Immature natural killer cell (primary cell): ENCODE data around the gene SLC12A3. TPM values are rescaled to one million over a fixed set of nuclear protein-coding genes. Genes with fewer than 3 reads are reported as not detected.

Experiments used
- DNase-seq, 3 donors: peaks; one replicate each; pipeline ENCODE4 v3.0.0; 2022; ENCODE audit warnings: mixed read lengths in 1 of 3
- H3K27ac Mint-ChIP-seq, 6 donors: one replicate each; pipeline ENCODE4 v1.8.0; 2020; ENCODE audit warnings: mixed read lengths in 6 of 6, mild to moderate bottlenecking in 5 of 6, inconsistent platforms in 4 of 6, moderate library complexity in 3 of 6
- H3K27me3 Mint-ChIP-seq, 3 donors: one replicate each; pipeline ENCODE4 v1.8.0; 2020 to 2021; ENCODE audit warnings: low read depth in 3 of 3, mild to moderate bottlenecking in 3 of 3, mixed read lengths in 3 of 3, moderate library complexity in 3 of 3, inconsistent platforms in 1 of 3
- H3K36me3 Mint-ChIP-seq, 3 donors: one replicate each; pipeline ENCODE4 v1.8.0; 2020; ENCODE audit warnings: mixed read lengths in 3 of 3, inconsistent platforms in 2 of 3, mild to moderate bottlenecking in 2 of 3
- H3K4me1 Mint-ChIP-seq, 2 donors: one replicate each; pipeline ENCODE4 v1.8.0; 2020; ENCODE audit warnings: inconsistent platforms in 2 of 2, mild to moderate bottlenecking in 2 of 2, mixed read lengths in 2 of 2, moderate library complexity in 1 of 2
- H3K4me3 Mint-ChIP-seq, 5 donors: one replicate each; pipeline ENCODE4 v1.8.0; 2020; ENCODE audit warnings: mild to moderate bottlenecking in 5 of 5, mixed read lengths in 5 of 5, inconsistent platforms in 3 of 5, moderate library complexity in 3 of 5
- H3K9me3 Mint-ChIP-seq, 6 donors: one replicate each; pipeline ENCODE4 v1.8.0; 2020; ENCODE audit warnings: mild to moderate bottlenecking in 6 of 6, mixed read lengths in 6 of 6, inconsistent platforms in 4 of 6, moderate library complexity in 3 of 6
- polyA plus RNA-seq, 3 donors: library from polyadenylated mRNA; unstranded; fragments of 300-500 nt; fragmentation: Illumina TruSeq; gene quantifications; one replicate each; pipeline ENCODE4 v1.2.3, GENCODE V29; 2021

SLC12A3 gene
- polyA plus RNA-seq, 3 donors from 2014 or later: 0.51 TPM; not detected in 2

GRCh38 chr16:56852401-56852730 is 12.6 kb upstream of the SLC12A3 start:
- H3K27ac Mint-ChIP-seq: no peak overlapping the region
- no peak for DNase-seq
- H3K36me3 Mint-ChIP-seq: no peaks in the 10 kb centered on the region
- H3K27me3 Mint-ChIP-seq: peaks cover 0 to 3% (median 2%) of the 10 kb centered on the region in 3 donors
- peaks cover 7 to 8% of the 10 kb centered on the region in 2 donors for H3K4me1 Mint-ChIP-seq
- H3K9me3 Mint-ChIP-seq: no peaks in the 10 kb centered on the region
- H3K4me3 Mint-ChIP-seq: no peak overlapping the region

DNA sequence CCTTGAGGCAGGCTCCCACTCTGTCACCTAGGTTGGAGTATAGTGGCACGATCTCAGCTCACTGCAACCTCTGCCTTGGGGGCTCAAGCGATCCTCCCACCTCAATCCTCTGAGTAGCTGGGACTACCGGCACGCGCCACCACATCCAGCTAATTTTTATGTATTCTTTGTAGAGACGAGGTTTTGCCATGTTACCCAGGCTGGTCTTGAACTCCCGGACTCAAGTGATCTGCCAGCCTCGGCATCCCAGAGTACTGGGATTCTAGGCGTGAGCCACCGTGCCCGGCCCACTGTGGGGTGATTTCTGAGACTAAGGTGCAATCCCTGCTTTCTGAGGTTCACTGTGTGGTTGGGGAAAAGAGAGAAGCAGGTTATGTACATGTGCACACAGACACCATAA is 12.0 kb upstream of the SLC12A3 start:
- H3K36me3 Mint-ChIP-seq: no peaks in the 10 kb centered on the region
- no peak for DNase-seq
- no peak overlapping the region for H3K27ac Mint-ChIP-seq
- peaks cover 0 to 3% (median 2%) of the 10 kb centered on the region in 3 donors for H3K27me3 Mint-ChIP-seq
- H3K4me1 Mint-ChIP-seq: peaks cover 2 to 4% of the 10 kb centered on the region in 2 donors
- no peaks in the 10 kb centered on the region for H3K9me3 Mint-ChIP-seq
- no peak overlapping the region for H3K4me3 Mint-ChIP-seq

DNA sequence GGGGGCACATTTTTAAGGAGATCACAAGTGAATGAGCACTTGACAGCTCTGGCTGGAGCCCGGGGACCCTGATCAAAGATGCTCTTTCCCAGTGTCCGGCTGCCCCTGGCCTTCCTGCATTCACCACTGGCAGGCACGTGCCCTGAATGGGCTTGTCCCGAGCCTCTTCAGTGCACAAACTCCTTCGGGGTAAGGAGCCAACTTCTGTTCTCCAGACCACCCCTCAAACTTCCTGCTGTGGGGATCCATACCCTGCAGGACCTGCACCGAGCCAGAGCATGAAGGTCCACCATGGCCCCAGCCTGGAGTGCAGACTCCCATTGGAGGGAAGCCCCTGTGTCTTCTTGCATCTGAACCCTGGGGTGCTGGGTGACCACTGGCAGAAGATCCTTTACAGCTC is 9.8 kb upstream of the SLC12A3 start:
- Mint-ChIP-seq H3K4me3 (no peak overlapping the region), H3K9me3 (peaks cover 0 to 1% (median 0%) of the 10 kb centered on the region in 6 donors), H3K27me3 (peaks cover 2 to 5% (median 2%) of the 10 kb centered on the region in 3 donors), H3K36me3 (no peaks in the 10 kb centered on the region), H3K4me1 (peaks cover 11 to 15% of the 10 kb centered on the region in 2 donors), H3K27ac (no peak overlapping the region)
- no peak for DNase-seq

- H3K4me1 Mint-ChIP-seq: peaks cover 19 to 22% of the 10 kb centered on the region in 2 donors
- no peak overlapping the region for H3K27ac Mint-ChIP-seq
- no peak for DNase-seq
- H3K36me3 Mint-ChIP-seq: no peaks in the 10 kb centered on the region
- peaks cover 0 to 1% (median 0%) of the 10 kb centered on the region in 6 donors for H3K9me3 Mint-ChIP-seq
- peaks cover 2 to 5% (median 2%) of the 10 kb centered on the region in 3 donors for H3K27me3 Mint-ChIP-seq
- no peak overlapping the region for H3K4me3 Mint-ChIP-seq
These were observed 9.1 kb upstream of the SLC12A3 start for GRCh38 chr16:56855946-56856345.

GRCh38 chr16:56856876-56857447 is 8.0 kb upstream of the SLC12A3 start:
- Mint-ChIP-seq H3K4me3 (no peak overlapping the region), H3K4me1 (peaks cover 29 to 32% of the 10 kb centered on the region in 2 donors), H3K27ac (no peak overlapping the region), H3K9me3 (peaks cover 0 to 1% (median 0%) of the 10 kb centered on the region in 6 donors), H3K36me3 (no peaks in the 10 kb centered on the region), H3K27me3 (peaks cover 2 to 5% (median 2%) of the 10 kb centered on the region in 3 donors)
- DNase-seq: no peak

- no peak for DNase-seq
- Mint-ChIP-seq H3K36me3 (no peaks in the 10 kb centered on the region), H3K9me3 (peaks cover 0 to 1% (median 0%) of the 10 kb centered on the region in 6 donors), H3K27me3 (peaks cover 2 to 8% (median 5%) of the 10 kb centered on the region in 3 donors), H3K27ac (no peak overlapping the region), H3K4me1 (peaks cover 43 to 46% of the 10 kb centered on the region in 2 donors), H3K4me3 (no peak overlapping the region)
These were observed 6.6 kb upstream of the SLC12A3 start for GRCh38 chr16:56858374-56858773.

DNA sequence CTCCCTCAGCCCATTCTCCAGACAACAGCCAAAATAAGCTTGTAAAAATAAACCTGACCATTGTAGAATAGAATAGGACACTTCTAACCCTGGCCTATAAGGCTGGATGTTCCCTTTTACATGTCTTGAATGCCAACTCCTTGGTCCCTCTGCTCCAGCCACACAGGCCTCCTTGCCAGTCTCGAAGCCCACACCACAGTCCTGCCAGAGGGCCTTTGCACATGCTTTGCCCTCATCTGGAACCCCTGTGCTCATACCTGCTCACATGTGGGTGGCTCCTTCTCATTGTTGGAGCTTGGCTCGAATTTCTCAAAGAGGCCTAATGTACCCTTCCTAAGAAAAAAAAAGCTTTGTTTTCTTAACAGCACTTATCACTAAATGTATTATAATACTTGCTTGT is 5.4 kb upstream of the SLC12A3 start:
- no peak overlapping the region for H3K4me3 Mint-ChIP-seq
- peaks cover 48 to 53% of the 10 kb centered on the region in 2 donors for H3K4me1 Mint-ChIP-seq
- no peaks in the 10 kb centered on the region for H3K36me3 Mint-ChIP-seq
- peaks cover 0 to 1% (median 0%) of the 10 kb centered on the region in 6 donors for H3K9me3 Mint-ChIP-seq
- DNase-seq: no peak
- H3K27me3 Mint-ChIP-seq: peaks cover 2 to 10% (median 5%) of the 10 kb centered on the region in 3 donors
- peak overlapping the region in 5 of 6 donors; percentile 31 to 96 (median 78) for H3K27ac Mint-ChIP-seq

GRCh38 chr16:56860226-56861020 is 4.6 kb upstream of the SLC12A3 start:
- H3K36me3 Mint-ChIP-seq: no peaks in the 10 kb centered on the region
- DNase-seq: peak; percentile 56 to 70 (median 62)
- peak overlapping the region; percentile 78 to 96 (median 88) for H3K27ac Mint-ChIP-seq
- peaks cover 2 to 12% (median 7%) of the 10 kb centered on the region in 3 donors for H3K27me3 Mint-ChIP-seq
- H3K4me3 Mint-ChIP-seq: peak overlapping the region; percentile 65 to 88 (median 71)
- peaks cover 51 to 55% of the 10 kb centered on the region in 2 donors for H3K4me1 Mint-ChIP-seq
- peaks cover 0 to 1% (median 0%) of the 10 kb centered on the region in 6 donors for H3K9me3 Mint-ChIP-seq

GRCh38 chr16:56861092-56861610 is 3.9 kb upstream of the SLC12A3 start:
- peaks cover 0 to 1% (median 0%) of the 10 kb centered on the region in 6 donors for H3K9me3 Mint-ChIP-seq
- peak overlapping the region; percentile 65 to 88 (median 71) for H3K4me3 Mint-ChIP-seq
- peaks cover 2 to 13% (median 7%) of the 10 kb centered on the region in 3 donors for H3K27me3 Mint-ChIP-seq
- peaks cover 52 to 55% of the 10 kb centered on the region in 2 donors for H3K4me1 Mint-ChIP-seq
- no peak for DNase-seq
- H3K36me3 Mint-ChIP-seq: no peaks in the 10 kb centered on the region
- peak overlapping the region; percentile 78 to 96 (median 88) for H3K27ac Mint-ChIP-seq

GRCh38 chr16:56861756-56862155 is 3.3 kb upstream of the SLC12A3 start:
- peaks cover 52 to 55% of the 10 kb centered on the region in 2 donors for H3K4me1 Mint-ChIP-seq
- H3K27me3 Mint-ChIP-seq: peaks cover 2 to 13% (median 5%) of the 10 kb centered on the region in 3 donors
- no peak for DNase-seq
- H3K27ac Mint-ChIP-seq: peak overlapping the region; percentile 23 to 96 (median 87)
- H3K4me3 Mint-ChIP-seq: peak overlapping the region in 4 of 5 donors; percentile 36 to 88 (median 56)
- H3K9me3 Mint-ChIP-seq: peaks cover 0 to 1% (median 0%) of the 10 kb centered on the region in 6 donors
- H3K36me3 Mint-ChIP-seq: no peaks in the 10 kb centered on the region

GRCh38 chr16:56862776-56863175 is 2.2 kb upstream of the SLC12A3 start:
- peak; percentile 60 to 63 (median 63) for DNase-seq
- peaks cover 2 to 16% (median 7%) of the 10 kb centered on the region in 3 donors for H3K27me3 Mint-ChIP-seq
- no peaks in the 10 kb centered on the region for H3K36me3 Mint-ChIP-seq
- H3K4me1 Mint-ChIP-seq: peaks cover 55 to 61% of the 10 kb centered on the region in 2 donors
- H3K4me3 Mint-ChIP-seq: peak overlapping the region; percentile 50 to 74 (median 64)
- peak overlapping the region; percentile 9 to 82 (median 40) for H3K27ac Mint-ChIP-seq
- peaks cover 0 to 1% (median 0%) of the 10 kb centered on the region in 6 donors for H3K9me3 Mint-ChIP-seq

DNA sequence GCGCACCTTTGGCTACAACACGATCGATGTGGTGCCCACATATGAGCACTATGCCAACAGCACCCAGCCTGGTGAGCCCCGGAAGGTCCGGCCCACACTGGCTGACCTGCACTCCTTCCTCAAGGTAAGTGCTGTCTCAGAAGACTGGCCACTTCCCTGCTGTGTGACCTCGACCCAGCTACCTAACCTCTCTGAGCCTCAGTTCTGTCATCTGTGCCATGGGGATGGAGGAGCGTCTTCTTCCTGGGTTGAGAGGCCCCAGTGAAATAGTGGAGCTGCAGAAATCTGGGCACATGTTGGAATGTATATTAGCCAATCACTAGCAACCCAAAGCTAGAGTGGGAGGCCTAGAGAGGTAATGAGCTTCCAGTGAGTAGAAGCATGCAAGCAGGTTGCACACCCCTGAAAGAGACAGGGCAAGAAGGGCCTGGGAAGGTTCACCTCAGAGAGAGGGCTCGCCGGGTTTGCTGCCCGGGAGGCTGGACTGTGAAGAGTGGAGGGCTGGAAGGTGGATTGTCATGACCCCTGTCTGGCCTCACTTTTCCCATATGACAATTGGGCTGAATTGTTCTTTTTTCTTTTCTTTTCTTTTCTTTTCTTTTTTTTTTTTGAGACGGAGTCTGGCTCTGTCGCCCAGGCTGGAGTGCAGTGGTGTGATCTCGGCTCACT is 521 bp downstream of the SLC12A3 start:
- no peaks in the 10 kb centered on the region for H3K9me3 Mint-ChIP-seq
- peak overlapping the region in 1 of 6 donors; percentile 14 for H3K27ac Mint-ChIP-seq
- peaks cover 0 to 15% (median 7%) of the 10 kb centered on the region in 3 donors for H3K27me3 Mint-ChIP-seq
- no peak overlapping the region for H3K4me3 Mint-ChIP-seq
- H3K36me3 Mint-ChIP-seq: no peaks in the 10 kb centered on the region
- DNase-seq: no peak
- H3K4me1 Mint-ChIP-seq: peaks cover 40 to 43% of the 10 kb centered on the region in 2 donors
